HEK293 (cell line): Measurements from ENCODE around the gene TNIK.
A peak's percentile ranks its signal among the peaks of the same experiment; 100 is the strongest.

Experiments
- CTCF ChIA-PET: fragments of 350-600 bp; formaldehyde crosslinking; extraction: SDS; loops from one replicate; lab custom pipeline; 2021; ENCODE audit warnings: antibody characterized with exemption; lab: Yijun Ruan, JAX
- POLR2A ChIA-PET: fragments of 300-600 bp; formaldehyde crosslinking; extraction: SDS; loops from one replicate; lab custom pipeline; 2020; ENCODE audit warnings: antibody characterized with exemption, inconsistent platforms; lab: Yijun Ruan, JAX
- H3K27ac ChIP-seq: fragments of 200-500 bp; sonication (Bioruptor generic); 2 replicates; pipeline ENCODE4 v1.5.1; 2014; ENCODE audit warnings: low read depth, low read length, control low read depth, inconsistent platforms; ENCODE audit errors: extremely low read depth
- H3K36me3 ChIP-seq, 2 experiments: fragments of 200-500 bp in 1 of 2; sonication (Bioruptor generic) in 1 of 2; 1 replicate in 1 of 2; 2 replicates in 1 of 2; pipeline ENCODE4 v1.5.1; 2014 to 2017; ENCODE audit warnings: inconsistent platforms in 2 of 2, low read length in 2 of 2; ENCODE audit not compliant: control insufficient read depth in 2 of 2, insufficient read depth in 1 of 2
- H3K4me1 ChIP-seq: fragments of 200-500 bp; sonication (Bioruptor generic); 2 replicates; pipeline ENCODE4 v1.5.1; 2014; ENCODE audit warnings: mild to moderate bottlenecking, low read length, inconsistent platforms; ENCODE audit not compliant: control insufficient read depth, insufficient read depth
- H3K4me3 ChIP-seq: 2 replicates; pipeline ENCODE4 v1.5.1; 2011; ENCODE audit warnings: low read depth, mild to moderate bottlenecking, control low read depth, low read length, moderate library complexity
- H3K9me3 ChIP-seq: fragments of 200-500 bp; sonication (Bioruptor generic); 2 replicates; pipeline ENCODE4 v1.5.1; 2014; ENCODE audit warnings: low read depth, low read length, inconsistent platforms; ENCODE audit not compliant: control insufficient read depth, insufficient read depth
- KLF9 ChIP-seq: fragments of 450-650 bp; formaldehyde crosslinking; IDR thresholded peaks from 2 replicates; pipeline ENCODE4 v1.5.1; 2016; ENCODE audit warnings: missing biosample characterization, missing genetic modification characterization, low read depth
- MEIS1 ChIP-seq: sonication (generic); formaldehyde crosslinking; IDR thresholded peaks from 2 replicates; pipeline ENCODE4 v1.8.1; 2022; ENCODE audit warnings: missing genetic modification reagents, mild to moderate bottlenecking, borderline replicate concordance
- ZBTB48 ChIP-seq: fragments of 450-650 bp; formaldehyde crosslinking; IDR thresholded peaks from 2 replicates; pipeline ENCODE4 v1.5.1; 2016; ENCODE audit warnings: missing biosample characterization, missing genetic modification characterization
- ZNF112 ChIP-seq: fragments of 450-650 bp; formaldehyde crosslinking; IDR thresholded peaks from 2 replicates; pipeline ENCODE4 v1.5.0; 2017; ENCODE audit warnings: missing biosample characterization, missing genetic modification characterization
- ZNF121 ChIP-seq: fragments of 450-650 bp; formaldehyde crosslinking; IDR thresholded peaks from 2 replicates; pipeline ENCODE4 v1.5.1; 2016; ENCODE audit warnings: missing biosample characterization, missing genetic modification characterization
- ZNF184 ChIP-seq: fragments of 450-650 bp; IDR thresholded peaks from 2 replicates; pipeline ENCODE4 v1.5.1; 2018; ENCODE audit warnings: missing biosample characterization, mild to moderate bottlenecking, missing genetic modification characterization
- ZNF23 ChIP-seq: fragments of 450-650 bp; formaldehyde crosslinking; IDR thresholded peaks from 2 replicates; pipeline ENCODE4 v1.5.1; 2016; ENCODE audit warnings: missing biosample characterization, missing genetic modification characterization, borderline replicate concordance
- ZNF274 ChIP-seq, 2 experiments: fragments of 200-500 bp in 1 of 2; fragments of 450-650 bp in 1 of 2; sonication (Bioruptor generic) in 1 of 2; formaldehyde crosslinking in 1 of 2; IDR thresholded peaks; 2 replicates each; pipeline versions ENCODE4 v1.5.1 to v1.6.1; 2014 to 2016; ENCODE audit warnings: borderline replicate concordance in 1 of 2, inconsistent platforms in 1 of 2, low read length in 1 of 2, missing biosample characterization in 1 of 2, missing genetic modification characterization in 1 of 2
- ZNF416 ChIP-seq: fragments of 450-650 bp; formaldehyde crosslinking; IDR thresholded peaks from 2 replicates; pipeline ENCODE4 v1.5.1; 2016; ENCODE audit warnings: missing biosample characterization, missing genetic modification characterization
- ZNF433 ChIP-seq: fragments of 450-650 bp; formaldehyde crosslinking; IDR thresholded peaks from 2 replicates; pipeline ENCODE4 v1.5.1; 2016; ENCODE audit warnings: missing biosample characterization, missing genetic modification characterization, low read depth
- ZNF530 ChIP-seq: fragments of 450-650 bp; formaldehyde crosslinking; IDR thresholded peaks from 2 replicates; pipeline ENCODE4 v1.5.1; 2016; ENCODE audit warnings: low read depth, missing biosample characterization, missing genetic modification characterization
- ZNF560 ChIP-seq: fragments of 450-650 bp; formaldehyde crosslinking; IDR thresholded peaks from 2 replicates; pipeline ENCODE4 v1.5.1; 2017; ENCODE audit warnings: missing biosample characterization, missing genetic modification characterization, borderline replicate concordance
- ZNF610 ChIP-seq: fragments of 450-650 bp; formaldehyde crosslinking; IDR thresholded peaks from 2 replicates; pipeline ENCODE4 v1.5.1; 2016; ENCODE audit warnings: missing biosample characterization, missing genetic modification characterization, borderline replicate concordance
- ZNF624 ChIP-seq: fragments of 450-650 bp; formaldehyde crosslinking; IDR thresholded peaks from 2 replicates; pipeline ENCODE4 v1.5.1; 2017; ENCODE audit warnings: missing biosample characterization, missing genetic modification characterization
- ZNF629 ChIP-seq: fragments of 450-650 bp; formaldehyde crosslinking; IDR thresholded peaks from 2 replicates; pipeline ENCODE4 v1.5.1; 2017; ENCODE audit warnings: missing biosample characterization, missing genetic modification characterization
- ZNF660 ChIP-seq: fragments of 450-650 bp; IDR thresholded peaks from 2 replicates; pipeline ENCODE4 v1.5.1; 2018; ENCODE audit warnings: missing biosample characterization, mild to moderate bottlenecking, missing genetic modification characterization
- ZNF677 ChIP-seq: fragments of 450-650 bp; IDR thresholded peaks from 2 replicates; pipeline ENCODE4 v1.5.0; 2018; ENCODE audit warnings: missing biosample characterization, mild to moderate bottlenecking, missing genetic modification characterization, moderate library complexity
- ZNF747 ChIP-seq: fragments of 450-650 bp; formaldehyde crosslinking; IDR thresholded peaks from 2 replicates; pipeline ENCODE4 v1.5.1; 2016; ENCODE audit warnings: missing biosample characterization, missing genetic modification characterization
- ZNF768 ChIP-seq: fragments of 450-650 bp; formaldehyde crosslinking; IDR thresholded peaks from 2 replicates; pipeline ENCODE4 v1.5.1; 2018; ENCODE audit warnings: missing biosample characterization, mild to moderate bottlenecking, missing genetic modification characterization
- TF ChIP-seq, protein P1 (sequence below): fragments of 450-650 bp; formaldehyde crosslinking; IDR thresholded peaks from 2 replicates; pipeline ENCODE4 v1.5.1; 2016; ENCODE audit warnings: missing biosample characterization, missing genetic modification characterization
- TF ChIP-seq, protein P2 (sequence below): fragments of 450-650 bp; formaldehyde crosslinking; IDR thresholded peaks from 2 replicates; pipeline ENCODE4 v1.5.1; 2016; ENCODE audit warnings: missing biosample characterization, missing genetic modification characterization
- TF ChIP-seq, protein P3 (sequence below): fragments of 450-650 bp; formaldehyde crosslinking; IDR thresholded peaks from 2 replicates; pipeline ENCODE4 v1.5.1; 2016; ENCODE audit warnings: missing biosample characterization, missing genetic modification characterization
- TF ChIP-seq, protein P4 (sequence below): fragments of 450-650 bp; formaldehyde crosslinking; IDR thresholded peaks from 2 replicates; pipeline ENCODE4 v1.5.1; 2017; ENCODE audit warnings: missing biosample characterization, missing genetic modification characterization

The TNIK gene

DNA sequence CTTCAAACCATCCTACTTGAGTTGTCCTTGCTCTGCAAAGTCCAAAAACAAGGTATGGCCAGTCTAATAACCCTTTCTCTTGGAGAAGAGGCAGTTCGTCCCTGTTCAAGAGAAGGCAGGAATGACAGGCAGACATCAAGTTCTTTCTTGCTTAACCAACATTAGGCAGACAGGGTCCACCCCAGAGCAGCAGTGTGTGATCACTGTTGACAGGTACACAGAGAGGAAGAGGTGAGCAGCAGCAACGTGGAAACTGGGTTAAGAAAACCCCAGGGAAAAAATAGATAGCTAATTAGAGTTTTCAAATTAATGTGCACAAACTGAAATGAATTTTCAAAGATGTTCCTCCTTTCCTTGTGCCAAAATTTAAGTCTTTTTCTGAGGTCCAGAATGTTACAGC is 48.2 kb downstream of the TNIK start (continued):
- TF ChIP-seq, protein P1, sequence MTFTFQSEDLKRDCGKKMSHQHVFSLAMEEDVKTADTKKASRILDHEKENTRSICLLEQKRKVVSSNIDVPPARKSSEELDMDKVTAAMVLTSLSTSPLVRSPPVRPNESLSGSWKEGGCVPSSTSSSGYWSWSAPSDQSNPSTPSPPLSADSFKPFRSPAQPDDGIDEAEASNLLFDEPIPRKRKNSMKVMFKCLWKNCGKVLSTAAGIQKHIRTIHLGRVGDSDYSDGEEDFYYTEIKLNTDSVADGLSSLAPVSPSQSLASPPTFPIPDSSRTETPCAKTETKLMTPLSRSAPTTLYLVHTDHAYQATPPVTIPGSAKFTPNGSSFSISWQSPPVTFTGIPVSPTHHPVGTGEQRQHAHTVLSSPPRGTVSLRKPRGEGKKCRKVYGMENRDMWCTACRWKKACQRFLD (tag by site-specific recombination): no peak
- no peak for TF ChIP-seq ZNF112
- TF ChIP-seq ZNF560 (tag by site-specific recombination): no peak
- no peak for TF ChIP-seq ZNF660
- no peak for TF ChIP-seq ZNF433 (tag by site-specific recombination)
- no peak for TF ChIP-seq ZNF768 (tag by site-specific recombination)
- no peak for TF ChIP-seq ZNF121 (tag by site-specific recombination)
- TF ChIP-seq, protein P2, sequence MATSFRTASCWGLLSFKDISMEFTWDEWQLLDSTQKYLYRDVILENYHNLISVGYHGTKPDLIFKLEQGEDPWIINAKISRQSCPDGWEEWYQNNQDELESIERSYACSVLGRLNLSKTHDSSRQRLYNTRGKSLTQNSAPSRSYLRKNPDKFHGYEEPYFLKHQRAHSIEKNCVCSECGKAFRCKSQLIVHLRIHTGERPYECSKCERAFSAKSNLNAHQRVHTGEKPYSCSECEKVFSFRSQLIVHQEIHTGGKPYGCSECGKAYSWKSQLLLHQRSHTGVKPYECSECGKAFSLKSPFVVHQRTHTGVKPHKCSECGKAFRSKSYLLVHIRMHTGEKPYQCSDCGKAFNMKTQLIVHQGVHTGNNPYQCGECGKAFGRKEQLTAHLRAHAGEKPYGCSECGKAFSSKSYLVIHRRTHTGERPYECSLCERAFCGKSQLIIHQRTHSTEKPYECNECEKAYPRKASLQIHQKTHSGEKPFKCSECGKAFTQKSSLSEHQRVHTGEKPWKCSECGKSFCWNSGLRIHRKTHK (tag by site-specific recombination): no peak
- no peak for TF ChIP-seq ZNF184
- TF ChIP-seq, all 188 proteins: peak for 0

DNA sequence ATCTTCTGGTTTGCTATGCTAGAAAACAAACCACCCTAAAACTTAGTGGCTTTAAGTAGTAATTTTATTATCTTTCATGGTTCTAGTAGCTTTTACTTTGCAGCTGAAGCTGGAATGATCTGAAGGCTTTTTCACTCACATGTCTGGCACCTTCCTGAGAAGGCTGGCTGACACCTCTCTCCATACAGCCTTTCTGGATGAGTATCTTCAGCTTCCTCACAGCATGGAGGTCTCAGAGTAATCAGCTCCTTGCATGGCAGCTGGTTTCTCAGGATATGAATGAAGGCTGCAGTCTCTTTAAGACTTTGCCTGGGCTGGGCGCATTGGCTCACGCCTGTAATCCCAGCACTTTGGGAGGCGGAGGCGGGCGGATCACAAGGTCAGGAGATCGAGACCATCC is 50.0 kb downstream of the TNIK start:
- H3K27ac ChIP-seq: no peak overlapping the region
- no peak for TF ChIP-seq ZNF677 (tag by site-specific recombination)
- no peak for TF ChIP-seq ZBTB48 (tag by site-specific recombination)
- TF ChIP-seq ZNF416 (tag by site-specific recombination): no peak
- no peak for TF ChIP-seq ZNF747
- TF ChIP-seq ZNF274 (IDR thresholded peaks at IDR 0.05; ENCODE audit: low read length): no peak
- no peak for TF ChIP-seq ZNF274 (tag by site-specific recombination; IDR thresholded peaks at IDR 0.05; ENCODE audit: borderline replicate concordance)
- no peak for TF ChIP-seq KLF9 (tag by site-specific recombination)
- no peak for TF ChIP-seq ZNF610 (tag by site-specific recombination)
- TF ChIP-seq, protein P3, sequence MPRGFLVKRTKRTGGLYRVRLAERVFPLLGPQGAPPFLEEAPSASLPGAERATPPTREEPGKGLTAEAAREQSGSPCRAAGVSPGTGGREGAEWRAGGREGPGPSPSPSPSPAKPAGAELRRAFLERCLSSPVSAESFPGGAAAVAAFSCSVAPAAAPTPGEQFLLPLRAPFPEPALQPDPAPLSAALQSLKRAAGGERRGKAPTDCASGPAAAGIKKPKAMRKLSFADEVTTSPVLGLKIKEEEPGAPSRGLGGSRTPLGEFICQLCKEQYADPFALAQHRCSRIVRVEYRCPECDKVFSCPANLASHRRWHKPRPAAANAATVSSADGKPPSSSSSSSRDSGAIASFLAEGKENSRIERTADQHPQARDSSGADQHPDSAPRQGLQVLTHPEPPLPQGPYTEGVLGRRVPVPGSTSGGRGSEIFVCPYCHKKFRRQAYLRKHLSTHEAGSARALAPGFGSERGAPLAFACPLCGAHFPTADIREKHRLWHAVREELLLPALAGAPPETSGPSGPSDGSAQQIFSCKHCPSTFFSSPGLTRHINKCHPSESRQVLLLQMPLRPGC (tag by site-specific recombination): no peak
- TF ChIP-seq ZNF624 (tag by site-specific recombination): no peak
- no peak for TF ChIP-seq ZNF23
- TF ChIP-seq ZNF530 (tag by site-specific recombination): no peak
- TF ChIP-seq, all 188 proteins: peak for 0
- H3K36me3 ChIP-seq: no peaks in the 10 kb centered on the region
- no peaks in the 10 kb centered on the region for H3K4me1 ChIP-seq
- H3K4me3 ChIP-seq: no peak overlapping the region
- ChIA-PET CTCF (interaction anchor here (0.7 kb wide), 1 partner anchor 124 kb away, joined by 4 read pairs; no protein-coding TSS in a partner anchor), POLR2A (no interaction called here)
- no peaks in the 10 kb centered on the region for H3K9me3 ChIP-seq

DNA sequence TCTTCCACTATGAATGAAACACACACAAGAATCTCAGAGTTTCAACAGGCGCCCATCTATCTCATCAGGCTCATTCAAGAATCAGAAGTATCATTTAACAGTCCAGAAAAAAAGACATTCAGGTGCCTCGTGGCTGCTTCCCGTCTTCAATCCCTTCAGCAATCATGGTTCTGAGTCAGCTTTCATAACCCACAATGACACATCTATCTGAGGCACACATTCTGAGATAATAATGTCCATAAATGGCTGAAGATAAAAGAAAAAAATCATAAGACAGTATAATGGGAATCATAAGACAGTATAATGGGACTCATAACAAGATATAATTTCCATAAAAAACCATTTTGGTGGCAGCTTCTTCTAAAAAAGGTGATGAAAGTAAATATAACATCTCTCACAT is 52.4 kb downstream of the TNIK start:
- Histone ChIP-seq H3K9me3 (no peaks in the 10 kb centered on the region), H3K36me3 (no peaks in the 10 kb centered on the region), H3K4me1 (no peaks in the 10 kb centered on the region), H3K27ac (no peak overlapping the region), H3K4me3 (no peak overlapping the region)
- CTCF ChIA-PET: no interaction called here
- TF ChIP-seq ZNF629 (tag by site-specific recombination) (0 out of 2 replicates have a peak, but pooled peaks have one; percentile 11), MEIS1 (CRISPR knock-in tag) (no peak)
- TF ChIP-seq, protein P4, sequence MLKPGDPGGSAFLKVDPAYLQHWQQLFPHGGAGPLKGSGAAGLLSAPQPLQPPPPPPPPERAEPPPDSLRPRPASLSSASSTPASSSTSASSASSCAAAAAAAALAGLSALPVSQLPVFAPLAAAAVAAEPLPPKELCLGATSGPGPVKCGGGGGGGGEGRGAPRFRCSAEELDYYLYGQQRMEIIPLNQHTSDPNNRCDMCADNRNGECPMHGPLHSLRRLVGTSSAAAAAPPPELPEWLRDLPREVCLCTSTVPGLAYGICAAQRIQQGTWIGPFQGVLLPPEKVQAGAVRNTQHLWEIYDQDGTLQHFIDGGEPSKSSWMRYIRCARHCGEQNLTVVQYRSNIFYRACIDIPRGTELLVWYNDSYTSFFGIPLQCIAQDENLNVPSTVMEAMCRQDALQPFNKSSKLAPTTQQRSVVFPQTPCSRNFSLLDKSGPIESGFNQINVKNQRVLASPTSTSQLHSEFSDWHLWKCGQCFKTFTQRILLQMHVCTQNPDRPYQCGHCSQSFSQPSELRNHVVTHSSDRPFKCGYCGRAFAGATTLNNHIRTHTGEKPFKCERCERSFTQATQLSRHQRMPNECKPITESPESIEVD: 0 out of 2 replicates have a peak, but pooled peaks have one; percentile 10
- POLR2A ChIA-PET: no interaction called here
